ENCODE measurements around the gene FUT7. TPM values are rescaled to one million over a fixed set of nuclear protein-coding genes. Genes with fewer than 3 reads are reported as not detected.
A peak's percentile ranks its signal among the peaks of the same experiment; 100 is the strongest.

Gene FUT7
- total and polyA plus RNA-seq, 2 of the 13 experiments (the other 11 are each of a cell fraction or from before 2014, with no cell fraction given), result 0.05 TPM; not detected in 1

DNA sequence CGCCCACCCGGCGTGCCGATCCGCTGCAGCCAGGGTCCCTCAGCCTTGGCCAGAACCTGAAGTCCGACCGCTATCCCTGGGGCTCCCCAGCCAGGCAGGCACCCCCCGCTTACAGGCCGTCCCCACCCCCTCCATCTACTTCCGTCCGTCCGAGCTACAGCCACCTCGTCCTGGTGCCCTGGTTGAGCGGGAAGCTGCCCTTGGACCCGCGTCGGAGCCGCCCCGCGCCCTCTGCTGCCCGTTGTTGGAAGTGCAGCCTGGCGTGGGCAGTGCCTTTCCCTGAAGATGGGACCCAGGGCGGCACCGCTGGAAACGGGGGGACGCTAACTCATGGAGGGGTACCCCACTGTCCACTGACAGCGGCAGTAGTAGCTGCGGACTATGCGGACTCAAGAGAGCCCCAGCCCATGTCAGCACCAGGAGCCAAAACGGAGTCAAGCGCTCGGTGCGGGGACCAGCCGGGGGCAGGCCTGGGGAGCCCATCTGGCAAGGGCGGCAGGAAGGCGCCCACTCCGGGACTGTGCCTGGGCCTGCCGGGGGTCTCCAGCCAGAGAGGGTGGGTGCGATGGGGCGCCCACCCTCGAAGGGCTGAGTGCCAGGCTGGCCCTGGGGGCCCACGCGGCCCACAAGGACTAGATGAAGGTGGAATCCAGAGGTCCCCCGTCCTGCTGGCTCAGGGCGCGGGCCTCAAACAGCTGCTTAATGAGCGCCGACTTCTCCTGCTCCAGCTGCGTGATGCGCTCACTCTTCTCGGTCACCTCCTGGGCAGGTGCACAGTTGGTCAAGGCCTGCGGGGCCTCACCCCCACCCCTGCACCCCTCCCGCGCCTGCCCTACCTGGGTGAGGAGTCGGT lies 32.4 kb upstream of the FUT7 start (continued):
- TF ChIP-seq, protein P1, sequence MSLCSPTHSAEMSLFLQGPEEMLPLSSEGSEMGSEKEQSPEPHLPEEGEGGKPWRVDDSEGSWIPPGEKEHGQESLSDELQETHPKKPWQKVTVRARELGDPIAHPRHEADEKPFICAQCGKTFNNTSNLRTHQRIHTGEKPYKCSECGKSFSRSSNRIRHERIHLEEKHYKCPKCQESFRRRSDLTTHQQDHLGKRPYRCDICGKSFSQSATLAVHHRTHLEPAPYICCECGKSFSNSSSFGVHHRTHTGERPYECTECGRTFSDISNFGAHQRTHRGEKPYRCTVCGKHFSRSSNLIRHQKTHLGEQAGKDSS (CRISPR knock-in tag; IDR thresholded peaks at IDR 0.05; ENCODE audit: borderline replicate concordance, low read depth), result no peak
- TF ChIP-seq, protein P2, sequence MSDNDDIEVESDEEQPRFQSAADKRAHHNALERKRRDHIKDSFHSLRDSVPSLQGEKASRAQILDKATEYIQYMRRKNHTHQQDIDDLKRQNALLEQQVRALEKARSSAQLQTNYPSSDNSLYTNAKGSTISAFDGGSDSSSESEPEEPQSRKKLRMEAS (IDR thresholded peaks at IDR 0.05), result peak; percentile 76; the same call in 1 of the 2 replicates
- TF ChIP-seq SNAI1 (CRISPR knock-in tag; IDR thresholded peaks at IDR 0.05; ENCODE audit: borderline replicate concordance) (no peak), AGO2 (optimal IDR thresholded peaks at IDR 0.05; ENCODE audit: low read depth, low read length) (peak; percentile 31), ZNF546 (CRISPR knock-in tag; conservative IDR thresholded peaks at IDR 0.05) (0 out of 2 replicates have a peak, but pooled peaks have one; percentile 32), MYNN (CRISPR knock-in tag; IDR thresholded peaks at IDR 0.05; ENCODE audit: low read depth) (no peak), NR2C2 (CRISPR knock-in tag; IDR thresholded peaks at IDR 0.05; ENCODE audit: borderline replicate concordance) (no peak), YEATS2 (CRISPR knock-in tag; IDR thresholded peaks at IDR 0.05; ENCODE audit: borderline replicate concordance) (0 out of 2 replicates have a peak, but pooled peaks have one; percentile 43), EP300 (IDR thresholded peaks at IDR 0.05; ENCODE audit: low read depth in 2 of 2, low read length in 2 of 2) (no peak), EP300 (CRISPR knock-in tag; IDR thresholded peaks at IDR 0.05; ENCODE audit: borderline replicate concordance) (no peak), ZBTB7B (CRISPR knock-in tag; IDR thresholded peaks at IDR 0.05) (peak; percentile 49; the same call in 1 of the 2 replicates), SRSF1 (optimal IDR thresholded peaks at IDR 0.05; ENCODE audit: low read depth, low read length) (no peak)
- TF ChIP-seq, protein P3, sequence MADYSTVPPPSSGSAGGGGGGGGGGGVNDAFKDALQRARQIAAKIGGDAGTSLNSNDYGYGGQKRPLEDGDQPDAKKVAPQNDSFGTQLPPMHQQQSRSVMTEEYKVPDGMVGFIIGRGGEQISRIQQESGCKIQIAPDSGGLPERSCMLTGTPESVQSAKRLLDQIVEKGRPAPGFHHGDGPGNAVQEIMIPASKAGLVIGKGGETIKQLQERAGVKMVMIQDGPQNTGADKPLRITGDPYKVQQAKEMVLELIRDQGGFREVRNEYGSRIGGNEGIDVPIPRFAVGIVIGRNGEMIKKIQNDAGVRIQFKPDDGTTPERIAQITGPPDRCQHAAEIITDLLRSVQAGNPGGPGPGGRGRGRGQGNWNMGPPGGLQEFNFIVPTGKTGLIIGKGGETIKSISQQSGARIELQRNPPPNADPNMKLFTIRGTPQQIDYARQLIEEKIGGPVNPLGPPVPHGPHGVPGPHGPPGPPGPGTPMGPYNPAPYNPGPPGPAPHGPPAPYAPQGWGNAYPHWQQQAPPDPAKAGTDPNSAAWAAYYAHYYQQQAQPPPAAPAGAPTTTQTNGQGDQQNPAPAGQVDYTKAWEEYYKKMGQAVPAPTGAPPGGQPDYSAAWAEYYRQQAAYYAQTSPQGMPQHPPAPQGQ (CRISPR knock-in tag; IDR thresholded peaks at IDR 0.05; ENCODE audit: borderline replicate concordance), result no peak
- TF ChIP-seq, protein P4, sequence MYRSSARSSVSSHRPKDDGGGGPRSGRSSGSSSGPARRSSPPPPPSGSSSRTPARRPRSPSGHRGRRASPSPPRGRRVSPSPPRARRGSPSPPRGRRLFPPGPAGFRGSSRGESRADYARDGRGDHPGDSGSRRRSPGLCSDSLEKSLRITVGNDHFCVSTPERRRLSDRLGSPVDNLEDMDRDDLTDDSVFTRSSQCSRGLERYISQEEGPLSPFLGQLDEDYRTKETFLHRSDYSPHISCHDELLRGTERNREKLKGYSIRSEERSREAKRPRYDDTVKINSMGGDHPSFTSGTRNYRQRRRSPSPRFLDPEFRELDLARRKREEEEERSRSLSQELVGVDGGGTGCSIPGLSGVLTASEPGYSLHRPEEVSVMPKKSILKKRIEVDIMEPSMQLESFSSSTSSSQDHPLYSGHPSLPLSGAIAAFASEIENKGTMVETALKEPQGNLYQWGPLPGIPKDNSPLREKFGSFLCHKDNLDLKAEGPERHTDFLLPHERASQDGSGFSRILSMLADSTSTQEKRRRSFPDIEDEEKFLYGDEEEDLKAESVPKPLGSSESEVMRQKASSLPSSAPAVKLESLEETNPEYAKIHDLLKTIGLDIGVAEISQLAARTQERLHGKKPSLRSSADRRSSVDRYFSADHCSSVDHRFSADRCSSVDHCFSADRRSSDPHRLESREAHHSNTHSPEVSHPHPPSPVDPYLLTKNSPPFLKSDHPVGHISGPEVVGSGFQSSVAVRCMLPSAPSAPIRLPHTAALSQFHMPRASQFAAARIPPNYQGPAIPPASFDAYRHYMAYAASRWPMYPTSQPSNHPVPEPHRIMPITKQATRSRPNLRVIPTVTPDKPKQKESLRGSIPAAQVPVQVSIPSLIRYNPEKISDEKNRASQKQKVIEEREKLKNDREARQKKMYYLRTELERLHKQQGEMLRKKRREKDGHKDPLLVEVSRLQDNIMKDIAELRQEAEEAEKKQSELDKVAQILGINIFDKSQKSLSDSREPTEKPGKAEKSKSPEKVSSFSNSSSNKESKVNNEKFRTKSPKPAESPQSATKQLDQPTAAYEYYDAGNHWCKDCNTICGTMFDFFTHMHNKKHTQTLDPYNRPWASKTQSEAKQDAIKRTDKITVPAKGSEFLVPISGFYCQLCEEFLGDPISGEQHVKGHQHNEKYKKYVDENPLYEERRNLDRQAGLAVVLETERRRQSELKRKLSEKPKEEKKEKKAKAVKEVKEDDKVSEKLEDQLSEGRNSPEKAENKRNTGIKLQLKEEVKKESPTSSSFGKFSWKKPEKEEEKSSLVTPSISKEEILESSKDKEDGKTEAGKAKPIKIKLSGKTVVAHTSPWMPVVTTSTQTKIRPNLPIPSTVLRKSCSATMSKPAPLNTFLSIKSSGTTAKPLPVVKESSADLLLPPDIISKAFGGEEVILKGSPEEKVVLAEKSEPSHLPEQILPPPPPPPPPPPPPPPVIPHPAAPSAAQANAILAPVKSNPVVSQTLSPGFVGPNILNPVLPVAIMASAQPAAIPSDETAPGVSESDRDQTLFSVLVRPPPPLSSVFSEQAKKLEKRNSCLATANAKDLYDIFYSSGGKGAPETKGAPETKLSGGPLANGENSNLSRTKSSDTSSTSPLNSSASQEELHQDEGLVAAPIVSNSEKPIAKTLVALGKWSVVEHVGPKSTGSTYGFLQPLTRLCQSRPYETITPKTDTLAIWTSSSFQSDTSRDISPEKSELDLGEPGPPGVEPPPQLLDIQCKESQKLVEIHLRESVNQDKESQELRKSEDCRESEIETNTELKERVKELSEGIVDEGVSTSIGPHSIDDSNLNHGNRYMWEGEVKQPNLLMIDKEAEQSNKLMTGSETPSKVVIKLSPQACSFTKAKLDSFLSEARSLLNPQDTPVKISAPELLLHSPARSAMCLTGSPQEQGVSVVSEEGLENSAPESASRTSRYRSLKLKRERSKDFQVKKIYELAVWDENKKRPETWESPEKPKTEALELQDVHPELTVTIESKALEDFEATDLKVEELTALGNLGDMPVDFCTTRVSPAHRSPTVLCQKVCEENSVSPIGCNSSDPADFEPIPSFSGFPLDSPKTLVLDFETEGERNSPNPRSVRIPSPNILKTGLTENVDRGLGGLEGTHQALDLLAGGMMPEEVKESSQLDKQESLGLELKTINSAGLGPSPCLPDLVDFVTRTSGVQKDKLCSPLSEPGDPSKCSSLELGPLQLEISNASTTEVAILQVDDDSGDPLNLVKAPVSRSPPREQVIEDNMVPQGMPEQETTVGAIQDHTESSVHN (CRISPR knock-in tag; IDR thresholded peaks at IDR 0.05), result no peak; the same call in 1 of the 2 replicates
- TF ChIP-seq, protein P5, sequence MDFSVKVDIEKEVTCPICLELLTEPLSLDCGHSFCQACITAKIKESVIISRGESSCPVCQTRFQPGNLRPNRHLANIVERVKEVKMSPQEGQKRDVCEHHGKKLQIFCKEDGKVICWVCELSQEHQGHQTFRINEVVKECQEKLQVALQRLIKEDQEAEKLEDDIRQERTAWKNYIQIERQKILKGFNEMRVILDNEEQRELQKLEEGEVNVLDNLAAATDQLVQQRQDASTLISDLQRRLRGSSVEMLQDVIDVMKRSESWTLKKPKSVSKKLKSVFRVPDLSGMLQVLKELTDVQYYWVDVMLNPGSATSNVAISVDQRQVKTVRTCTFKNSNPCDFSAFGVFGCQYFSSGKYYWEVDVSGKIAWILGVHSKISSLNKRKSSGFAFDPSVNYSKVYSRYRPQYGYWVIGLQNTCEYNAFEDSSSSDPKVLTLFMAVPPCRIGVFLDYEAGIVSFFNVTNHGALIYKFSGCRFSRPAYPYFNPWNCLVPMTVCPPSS (IDR thresholded peaks at IDR 0.05), result no peak
